Activated B cell treated with CpG ODN at 0.5 μM for 24 hours (primary cell): ENCODE measurements around the gene NYAP2. TPM values are rescaled to one million over a fixed set of nuclear protein-coding genes. Genes with fewer than 3 reads are reported as not detected.

Experiments
- ATAC-seq: fragments of 200-7000 bp; cut with Tn5 transposase; one replicate; pipeline ENCODE4 v1.10.0; 2021; ENCODE audit warnings: low read depth, mild to moderate bottlenecking, moderate library complexity
- CTCF ChIA-PET: fragments of 350-600 bp; sonication (Branson Sonifier 250); formaldehyde crosslinking; loops from one replicate; lab custom pipeline; 2021; ENCODE audit warnings: antibody characterized with exemption; lab: Charles Lee
- POLR2A ChIA-PET: fragments of 350-600 bp; sonication (Branson Sonifier 250); formaldehyde crosslinking; loops from one replicate; lab custom pipeline; 2021; ENCODE audit warnings: antibody characterized with exemption; lab: Charles Lee
- DNase-seq: peaks from one replicate; pipeline ENCODE4 v3.0.0; 2022
- H3K27ac Mint-ChIP-seq: one replicate; pipeline ENCODE4 v1.8.0; 2020; ENCODE audit warnings: mixed read lengths
- H3K27me3 Mint-ChIP-seq: one replicate; pipeline ENCODE4 v1.8.0; 2021; ENCODE audit warnings: mixed read lengths
- H3K36me3 Mint-ChIP-seq: one replicate; pipeline ENCODE4 v1.8.0; 2021; ENCODE audit warnings: low read depth, mixed read lengths
- H3K4me1 Mint-ChIP-seq: one replicate; pipeline ENCODE4 v1.8.0; 2021; ENCODE audit warnings: mixed read lengths
- H3K4me3 Mint-ChIP-seq: one replicate; pipeline ENCODE4 v1.8.0; 2020; ENCODE audit warnings: mild to moderate bottlenecking, mixed read lengths
- H3K9me3 Mint-ChIP-seq: one replicate; pipeline ENCODE4 v1.8.0; 2020; ENCODE audit warnings: mixed read lengths
- CTCF ChIP-seq: fragments of 200-600 bp; IDR thresholded peaks from one replicate; pipeline ENCODE4 v1.8.0; 2022; ENCODE audit warnings: antibody characterized with exemption, mild to moderate bottlenecking
- intact Hi-C: fragments of 100-400 bp; cut with micrococcal nuclease; formaldehyde crosslinking; loops from one replicate; pipeline ENCODE4 v1.15.1; 2024
- total RNA-seq: library from RNA; stranded (reverse); gene quantifications from 2 replicates; pipeline ENCODE4 v1.2.3, GENCODE V29; 2022

NYAP2 gene
- total RNA-seq, 1 donor from 2014 or later = 0.07 TPM

- POLR2A ChIA-PET = no interaction called here
- Mint-ChIP-seq H3K36me3 (no peaks in the 10 kb centered on the region), H3K9me3 (peaks cover 2% of the 10 kb centered on the region), H3K4me3 (no peak overlapping the region), H3K27me3 (no peaks in the 10 kb centered on the region), H3K4me1 (no peaks in the 10 kb centered on the region), H3K27ac (no peak overlapping the region)
- DNase-seq = no peak
- CTCF ChIA-PET = no interaction called here
- intact Hi-C loops = no loop called here
- no peak for ATAC-seq
- TF ChIP-seq CTCF = no peak
Observed at GRCh38 chr2:225598897-225599296, 199.4 kb downstream of the NYAP2 start.

- intact Hi-C loops = no loop called here
- ChIA-PET CTCF (no interaction called here), POLR2A (no interaction called here)
- no peak for TF ChIP-seq CTCF
- DNase-seq = no peak
- Mint-ChIP-seq H3K27me3 (no peaks in the 10 kb centered on the region), H3K9me3 (peaks cover 2% of the 10 kb centered on the region), H3K4me3 (no peak overlapping the region), H3K4me1 (no peaks in the 10 kb centered on the region), H3K36me3 (no peaks in the 10 kb centered on the region), H3K27ac (no peak overlapping the region)
- no peak for ATAC-seq
Observed at GRCh38 chr2:225599856-225600255, 200.3 kb downstream of the NYAP2 start.

GRCh38 chr2:225600444-225600843, 200.9 kb downstream of the NYAP2 start:
- H3K4me1 Mint-ChIP-seq = no peaks in the 10 kb centered on the region

GRCh38 chr2:225600865-225601264, 201.4 kb downstream of the NYAP2 start:
- DNase-seq (no peak), ATAC-seq (no peak)
- peaks cover 2% of the 10 kb centered on the region for H3K9me3 Mint-ChIP-seq
- H3K36me3 Mint-ChIP-seq = no peaks in the 10 kb centered on the region
- TF ChIP-seq CTCF = no peak
- CTCF ChIA-PET = no interaction called here
- no peak overlapping the region for H3K27ac Mint-ChIP-seq
- no peaks in the 10 kb centered on the region for H3K4me1 Mint-ChIP-seq
- H3K27me3 Mint-ChIP-seq = no peaks in the 10 kb centered on the region
- POLR2A ChIA-PET = no interaction called here
- H3K4me3 Mint-ChIP-seq = no peak overlapping the region
- intact Hi-C loops = no loop called here

More at GRCh38 chr2:225600444-225600843, 200.9 kb downstream of the NYAP2 start:
- intact Hi-C loops = no loop called here
- POLR2A ChIA-PET = no interaction called here
- no peak overlapping the region for H3K27ac Mint-ChIP-seq
- H3K36me3 Mint-ChIP-seq = no peaks in the 10 kb centered on the region
- H3K4me3 Mint-ChIP-seq = no peak overlapping the region
- no peak for TF ChIP-seq CTCF
- ATAC-seq (no peak), DNase-seq (no peak)
- H3K9me3 Mint-ChIP-seq = peaks cover 2% of the 10 kb centered on the region
- no peaks in the 10 kb centered on the region for H3K27me3 Mint-ChIP-seq
- CTCF ChIA-PET = no interaction called here

- CTCF ChIA-PET = no interaction called here
- Mint-ChIP-seq H3K36me3 (no peaks in the 10 kb centered on the region), H3K4me1 (no peaks in the 10 kb centered on the region), H3K27me3 (no peaks in the 10 kb centered on the region), H3K4me3 (no peak overlapping the region), H3K27ac (no peak overlapping the region), H3K9me3 (peaks cover 2% of the 10 kb centered on the region)
- no peak for TF ChIP-seq CTCF
- POLR2A ChIA-PET = no interaction called here
- intact Hi-C loops = no loop called here
- no peak for ATAC-seq
- DNase-seq = no peak
Observed at GRCh38 chr2:225602205-225602604, 202.7 kb downstream of the NYAP2 start.
